Gastroesophageal sphincter (tissue), 4 donors: ENCODE results near the gene CFAP45. TPM values are rescaled to one million over a fixed set of nuclear protein-coding genes. Genes with fewer than 3 reads are reported as not detected.

Source experiments
- ATAC-seq: fragments of 150-250 bp; one replicate; pipeline ENCODE4 v1.9.1; 2016; ENCODE audit warnings: mild to moderate bottlenecking, moderate library complexity
- H3K27ac ChIP-seq, 4 donors: fragments of 200-600 bp; sonication (generic) in 3 of 4; 1 replicate in 3 of 4; 2 replicates in 1 of 4; pipeline ENCODE4 v1.5.1; 2016 to 2019
- H3K27me3 ChIP-seq: fragments of 200-600 bp; sonication (generic); one replicate; pipeline ENCODE4 v1.5.1; 2019
- H3K36me3 ChIP-seq, 2 donors: fragments of 200-600 bp; sonication (generic); one replicate each; pipeline ENCODE4 v1.5.1; 2019; ENCODE audit warnings: control low read depth in 1 of 2
- H3K4me1 ChIP-seq, 3 donors: fragments of 200-600 bp; sonication (generic); 1 replicate in 2 of 3; 2 replicates in 1 of 3; pipeline ENCODE4 v1.5.1; 2016 to 2019; ENCODE audit warnings: control low read depth in 2 of 3
- H3K4me3 ChIP-seq, 2 donors: fragments of 200-600 bp; sonication (generic); one replicate each; pipeline ENCODE4 v1.5.1; 2019; ENCODE audit warnings: mild to moderate bottlenecking in 1 of 2, moderate library complexity in 1 of 2
- H3K9me3 ChIP-seq, 3 donors: fragments of 200-600 bp; sonication (generic); one replicate each; pipeline ENCODE4 v1.5.1; 2017 to 2019; ENCODE audit warnings: control low read depth in 2 of 3
- CTCF ChIP-seq, 4 experiments: fragments of 200-600 bp in 2 of 4; fragments of 450-650 bp in 2 of 4; sonication (generic) in 1 of 4; IDR thresholded peaks; one replicate each; pipeline ENCODE4 v1.5.1; 2017 to 2019; ENCODE audit warnings: antibody characterized with exemption in 4 of 4, mild to moderate bottlenecking in 2 of 4, moderate library complexity in 2 of 4
- EP300 ChIP-seq: sonication (generic); formaldehyde crosslinking; IDR thresholded peaks from one replicate; pipeline ENCODE4 v1.6.1; 2017; ENCODE audit warnings: antibody characterized with exemption, mild to moderate bottlenecking
- POLR2A ChIP-seq, 2 donors: fragments of 450-650 bp; IDR thresholded peaks; one replicate each; pipeline ENCODE4 v1.6.1; 2017; ENCODE audit warnings: antibody characterized with exemption in 2 of 2, mild to moderate bottlenecking in 2 of 2, moderate library complexity in 1 of 2
- POLR2AphosphoS5 ChIP-seq: sonication (generic); formaldehyde crosslinking; IDR thresholded peaks from one replicate; pipeline ENCODE4 v1.6.1; 2017; ENCODE audit warnings: antibody characterized with exemption
- whole genome bisulfite sequencing, 2 donors: methylation state at CpG; one replicate each; pipeline ENCODE4 v1.1.5; 2018; ENCODE audit warnings: low coverage in 1 of 2; 5-methylcytosine and 5-hydroxymethylcytosine counted together
- total RNA-seq, 4 donors: library from RNA; depleted of rRNA; stranded (reverse); fragments of >200 nt; gene quantifications; one replicate each; pipeline ENCODE4 v1.1.0, GENCODE V29; 2016

CFAP45 gene
- total RNA-seq, 4 donors from 2014 or later, result 0.27 to 0.81 TPM; not detected in 2

GRCh38 chr1:159869607-159870006 lies 30.4 kb downstream of the CFAP45 start:
- Histone ChIP-seq H3K27me3 (peaks cover 35% of the 10 kb centered on the region), H3K9me3 (no peaks in the 10 kb centered on the region), H3K36me3 (no peaks in the 10 kb centered on the region), H3K4me3 (no peak overlapping the region), H3K4me1 (peaks cover 0 to 17% (median 6%) of the 10 kb centered on the region in 3 donors), H3K27ac (no peak overlapping the region)
- TF ChIP-seq POLR2AphosphoS5, result no peak
- no peak for TF ChIP-seq CTCF (IDR thresholded peaks at IDR 0.05)
- TF ChIP-seq EP300, result no peak
- TF ChIP-seq POLR2A (IDR thresholded peaks at IDR 0.05), result no peak
- 62% methylated on average over 1 of the region's 1 CpG; no CpG with 5 or more reads in 1 of the 2 donors for WGBS, 2 donors
- ATAC-seq, result no peak

GRCh38 chr1:159869173-159869572 lies 30.8 kb downstream of the CFAP45 start:
- no peak for TF ChIP-seq CTCF (IDR thresholded peaks at IDR 0.05)
- no peak for TF ChIP-seq POLR2A (IDR thresholded peaks at IDR 0.05)
- TF ChIP-seq EP300, result no peak
- no peak for TF ChIP-seq POLR2AphosphoS5
- WGBS, 2 donors, result 43% methylated on average over 1 of the region's 4 CpGs; no CpG with 5 or more reads in 1 of the 2 donors
- peaks cover 35% of the 10 kb centered on the region for H3K27me3 ChIP-seq
- H3K9me3 ChIP-seq, result no peaks in the 10 kb centered on the region
- no peaks in the 10 kb centered on the region for H3K36me3 ChIP-seq
- H3K27ac ChIP-seq, result no peak overlapping the region
- H3K4me1 ChIP-seq, result peaks cover 0 to 17% (median 6%) of the 10 kb centered on the region in 3 donors
- no peak overlapping the region for H3K4me3 ChIP-seq
- ATAC-seq, result no peak

- TF ChIP-seq POLR2A (IDR thresholded peaks at IDR 0.05) (no peak), EP300 (no peak), POLR2AphosphoS5 (no peak), CTCF (IDR thresholded peaks at IDR 0.05) (no peak)
- WGBS, 2 donors, result 64 to 66% methylated on average over 2 to 3 of the region's 3 CpGs
- no peak for ATAC-seq
- Histone ChIP-seq H3K27ac (no peak overlapping the region), H3K9me3 (no peaks in the 10 kb centered on the region), H3K27me3 (peaks cover 35% of the 10 kb centered on the region), H3K4me1 (peaks cover 0 to 17% (median 6%) of the 10 kb centered on the region in 3 donors), H3K4me3 (no peak overlapping the region), H3K36me3 (no peaks in the 10 kb centered on the region)
Observed at GRCh38 chr1:159868766-159869165, 31.2 kb downstream of the CFAP45 start.

GRCh38 chr1:159867664-159868026 lies 32.3 kb downstream of the CFAP45 start:
- H3K4me3 ChIP-seq, result no peak overlapping the region
- TF ChIP-seq POLR2AphosphoS5, result no peak
- no peak for TF ChIP-seq CTCF (IDR thresholded peaks at IDR 0.05)
- TF ChIP-seq POLR2A (IDR thresholded peaks at IDR 0.05), result no peak
- no peak for TF ChIP-seq EP300
- peak; percentile 63 for ATAC-seq
- 0 to 26% methylated on average over 2 to 3 of the region's 9 CpGs for WGBS, 2 donors
- H3K4me1 ChIP-seq, result peaks cover 0 to 17% (median 6%) of the 10 kb centered on the region in 3 donors
- peaks cover 29% of the 10 kb centered on the region for H3K27me3 ChIP-seq
- H3K27ac ChIP-seq, result peak overlapping the region in 2 of 4 donors; percentile 30 to 34
- H3K9me3 ChIP-seq, result no peaks in the 10 kb centered on the region
- H3K36me3 ChIP-seq, result no peaks in the 10 kb centered on the region

GRCh38 chr1:159866905-159867663 lies 32.9 kb downstream of the CFAP45 start:
- 51 to 61% methylated on average over 13 to 14 of the region's 14 CpGs for WGBS, 2 donors
- no peak for TF ChIP-seq POLR2AphosphoS5
- no peak for TF ChIP-seq CTCF (IDR thresholded peaks at IDR 0.05)
- TF ChIP-seq EP300, result no peak
- TF ChIP-seq POLR2A (IDR thresholded peaks at IDR 0.05), result no peak
- peak overlapping the region in 2 of 4 donors; percentile 30 to 34 for H3K27ac ChIP-seq
- no peaks in the 10 kb centered on the region for H3K36me3 ChIP-seq
- H3K4me1 ChIP-seq, result peaks cover 0 to 17% (median 6%) of the 10 kb centered on the region in 3 donors
- H3K9me3 ChIP-seq, result no peaks in the 10 kb centered on the region
- H3K4me3 ChIP-seq, result no peak overlapping the region
- peaks cover 24% of the 10 kb centered on the region for H3K27me3 ChIP-seq
- ATAC-seq, result no peak
